Keratinocyte (primary cell): ENCODE data around the gene MORF4L2. TPM values are rescaled to one million over a fixed set of nuclear protein-coding genes. Genes with fewer than 3 reads are reported as not detected.

Experiments
- DNase-seq: peaks from one replicate; pipeline ENCODE4 v3.0.0-alpha.2; 2011; ENCODE audit warnings: low read depth, missing footprints, low spot score
- FAIRE-seq: peaks from 2 replicates; lab custom pipeline; 2011; peaks lifted over from hg19 to GRCh38; lab: Jason Lieb, UNC
- H2AFZ ChIP-seq: 2 replicates; pipeline ENCODE4 v1.6.0; 2012; ENCODE audit warnings: low read length, control low read depth, inconsistent platforms; ENCODE audit not compliant: control insufficient read depth
- H3K27ac ChIP-seq: 2 replicates; pipeline ENCODE4 v1.5.1; 2011; ENCODE audit warnings: low read length; ENCODE audit not compliant: control insufficient read depth, insufficient read depth
- H3K27me3 ChIP-seq: 3 replicates; pipeline ENCODE4 v1.6.0; 2011; ENCODE audit warnings: low read length; ENCODE audit not compliant: control insufficient read depth, insufficient read depth; ENCODE audit errors: extremely low read depth
- H3K36me3 ChIP-seq, 2 experiments: 2 replicates in 1 of 2; 3 replicates in 1 of 2; pipeline ENCODE4 v1.5.1; 2011; ENCODE audit warnings: low read length in 2 of 2, mild to moderate bottlenecking in 1 of 2; ENCODE audit not compliant: control insufficient read depth in 2 of 2, insufficient read depth in 2 of 2; ENCODE audit errors: extremely low read depth in 1 of 2
- H3K4me1 ChIP-seq: 3 replicates; pipeline ENCODE4 v1.5.1; 2011; ENCODE audit warnings: low read length; ENCODE audit not compliant: control insufficient read depth, insufficient read depth; ENCODE audit errors: extremely low read depth
- H3K4me2 ChIP-seq: 3 replicates; pipeline ENCODE4 v1.6.0; 2011; ENCODE audit warnings: low read depth, low read length; ENCODE audit not compliant: control insufficient read depth, insufficient read depth; ENCODE audit errors: extremely low read depth
- H3K4me3 ChIP-seq, 3 experiments: fragments of 200-600 bp in 1 of 3; sonication (generic) in 1 of 3; 2 replicates in 2 of 3; 3 replicates in 1 of 3; pipeline ENCODE4 v1.5.1; 2011 to 2016; ENCODE audit warnings: low read length in 3 of 3, mild to moderate bottlenecking in 3 of 3, control low read depth in 2 of 3, inconsistent platforms in 1 of 3, low read depth in 1 of 3, mixed read lengths in 1 of 3, mixed run types in 1 of 3, moderate library complexity in 1 of 3; ENCODE audit not compliant: control insufficient read depth in 2 of 3, insufficient read depth in 2 of 3; ENCODE audit errors: extremely low read depth in 1 of 3
- H3K79me2 ChIP-seq: 2 replicates; pipeline ENCODE4 v1.6.0; 2012; ENCODE audit warnings: low read length; ENCODE audit not compliant: control insufficient read depth, insufficient read depth
- H3K9ac ChIP-seq: 3 replicates; pipeline ENCODE4 v1.6.0; 2011; ENCODE audit warnings: low read length; ENCODE audit not compliant: control insufficient read depth, insufficient read depth; ENCODE audit errors: extremely low read depth
- H3K9me1 ChIP-seq: 3 replicates; pipeline ENCODE4 v1.6.0; 2011; ENCODE audit warnings: low read length; ENCODE audit not compliant: control insufficient read depth, insufficient read depth; ENCODE audit errors: extremely low read depth
- H3K9me3 ChIP-seq: 2 replicates; pipeline ENCODE4 v1.5.1; 2012; ENCODE audit warnings: low read depth, low read length; ENCODE audit not compliant: control insufficient read depth
- H4K20me1 ChIP-seq: 3 replicates; pipeline ENCODE4 v1.6.0; 2011; ENCODE audit warnings: low read length; ENCODE audit not compliant: control insufficient read depth, insufficient read depth; ENCODE audit errors: extremely low read depth
- CTCF ChIP-seq, 3 experiments: IDR thresholded peaks in 1 of 3; conservative IDR thresholded peaks in 1 of 3; optimal IDR thresholded peaks in 1 of 3; 2 replicates in 2 of 3; 3 replicates in 1 of 3; pipeline versions ENCODE3 to v1.5.1; 2011; ENCODE audit warnings: low read length in 3 of 3, mild to moderate bottlenecking in 3 of 3, moderate library complexity in 2 of 3, control low read depth in 1 of 3, inconsistent platforms in 1 of 3; ENCODE audit not compliant: insufficient read depth in 2 of 3; ENCODE audit errors: extremely low read depth in 1 of 3
- EZH2 ChIP-seq: IDR thresholded peaks from one replicate; pipeline ENCODE4 v1.6.1; 2012; ENCODE audit warnings: inconsistent platforms, mild to moderate bottlenecking, low read length, moderate library complexity
- dilution Hi-C: fragments of 300-500 bp; cut with MboI; formaldehyde crosslinking; loops from one replicate; pipeline ENCODE4 v1.7.0; 2020; ENCODE audit warnings: low sequenced_read_pairs; ENCODE audit not compliant: extremely low pct_ligation_motif_present
- polyA plus RNA-seq, 5 experiments: library from polyadenylated mRNA; depleted of rRNA in 3 of 5; stranded (reverse) in 3 of 5; stranded (forward) in 1 of 5; unstranded in 1 of 5; fragments of >200 nt; gene quantifications; 1 replicate in 1 of 5; 2 replicates in 3 of 5; 3 replicates in 1 of 5; pipeline versions ENCODE4 v1.2.1 to v1.2.3, GENCODE V29; 2011 to 2012; ENCODE audit warnings: missing spikeins in 2 of 5, low read depth in 1 of 5, low replicate concordance in 1 of 5

MORF4L2 gene
- polyA plus RNA-seq, 1 donor (not counting 4 experiments of a cell fraction or from before 2014, with no cell fraction given): 648 TPM

DNA sequence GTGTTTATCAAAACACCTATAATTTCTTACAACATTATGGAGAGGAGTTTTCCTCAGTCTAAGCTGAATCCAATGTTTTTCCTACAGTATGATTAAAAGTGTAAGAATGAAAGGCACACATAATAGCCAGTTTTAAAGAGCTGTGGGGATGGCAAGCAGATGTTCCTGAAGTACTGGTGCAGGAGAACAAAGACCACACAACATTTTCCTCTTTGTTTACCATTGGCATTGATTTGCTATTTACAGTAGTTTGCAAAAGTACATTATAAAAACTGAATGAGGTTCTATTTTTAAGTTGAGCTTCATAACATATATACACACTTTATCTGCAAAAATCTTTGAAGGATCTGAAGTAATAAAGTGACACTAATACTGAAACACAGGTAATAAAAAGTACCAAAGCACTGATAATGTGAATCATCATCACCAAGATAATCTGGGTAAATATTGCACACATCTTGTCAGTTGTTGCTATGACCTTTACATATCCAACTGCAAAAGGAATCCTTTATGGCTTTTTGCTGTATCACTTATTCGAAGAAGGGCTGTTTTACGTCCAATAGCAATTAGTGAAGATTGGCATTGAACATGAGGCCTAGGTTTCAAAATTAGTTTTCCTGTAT lies 35.2 kb downstream of the MORF4L2 start:
- Histone ChIP-seq H3K9ac (no peak overlapping the region), H3K79me2 (no peaks in the 10 kb centered on the region), H3K36me3 (no peaks in the 10 kb centered on the region), H3K27me3 (no peaks in the 10 kb centered on the region), H3K4me3 (no peak overlapping the region), H3K9me3 (no peaks in the 10 kb centered on the region), H2AFZ (no peak overlapping the region), H3K4me1 (no peaks in the 10 kb centered on the region), H4K20me1 (no peaks in the 10 kb centered on the region), H3K27ac (no peak overlapping the region), H3K9me1 (no peaks in the 10 kb centered on the region), H3K4me2 (no peak overlapping the region)
- DNase-seq (no peak), FAIRE-seq (peak; percentile 41)
- TF ChIP-seq EZH2 (no peak), CTCF (optimal IDR thresholded peaks at IDR 0.05 in 1 of 3, IDR thresholded peaks at IDR 0.05 in 1 of 3, conservative IDR thresholded peaks at IDR 0.05 in 1 of 3; ENCODE audit: extremely low read depth in 1 of 3, insufficient read depth in 2 of 3, low read length in 3 of 3) (no peak)
- dilution Hi-C loops: no loop called here

GRCh38 chrX:103647630-103648029 lies 38.9 kb downstream of the MORF4L2 start:
- H2AFZ ChIP-seq: no peak overlapping the region
- H3K4me3 ChIP-seq: no peak overlapping the region
- dilution Hi-C loops: no loop called here
- no peak overlapping the region for H3K4me2 ChIP-seq
- H3K9me3 ChIP-seq: no peaks in the 10 kb centered on the region
- no peak overlapping the region for H3K27ac ChIP-seq
- no peaks in the 10 kb centered on the region for H3K36me3 ChIP-seq
- H3K27me3 ChIP-seq: no peaks in the 10 kb centered on the region
- no peaks in the 10 kb centered on the region for H3K9me1 ChIP-seq
- DNase-seq (no peak), FAIRE-seq (no peak)
- no peaks in the 10 kb centered on the region for H4K20me1 ChIP-seq
- TF ChIP-seq CTCF (optimal IDR thresholded peaks at IDR 0.05 in 1 of 3, IDR thresholded peaks at IDR 0.05 in 1 of 3, conservative IDR thresholded peaks at IDR 0.05 in 1 of 3; ENCODE audit: extremely low read depth in 1 of 3, insufficient read depth in 2 of 3, low read length in 3 of 3): no peak
- TF ChIP-seq EZH2: no peak
- H3K79me2 ChIP-seq: no peaks in the 10 kb centered on the region
- no peak overlapping the region for H3K9ac ChIP-seq
- H3K4me1 ChIP-seq: no peaks in the 10 kb centered on the region
